Stimulated activated CD4-positive, alpha-beta T cell treated with anti-CD3 and anti-CD28 coated beads, Interleukin-15, amount 100 ng/mL, for 24 hours (primary cell): ENCODE measurements around the gene RNF135.
"Not testable (repeated sequence)": the region's sequence is repeated elsewhere in the genome, so short reads cannot be mapped to it uniquely, and the experiment has no call there.

Experiments used
- DNase-seq: peaks from one replicate; pipeline ENCODE4 v3.0.0-alpha.2; 2020

Gene RNF135, protein sequence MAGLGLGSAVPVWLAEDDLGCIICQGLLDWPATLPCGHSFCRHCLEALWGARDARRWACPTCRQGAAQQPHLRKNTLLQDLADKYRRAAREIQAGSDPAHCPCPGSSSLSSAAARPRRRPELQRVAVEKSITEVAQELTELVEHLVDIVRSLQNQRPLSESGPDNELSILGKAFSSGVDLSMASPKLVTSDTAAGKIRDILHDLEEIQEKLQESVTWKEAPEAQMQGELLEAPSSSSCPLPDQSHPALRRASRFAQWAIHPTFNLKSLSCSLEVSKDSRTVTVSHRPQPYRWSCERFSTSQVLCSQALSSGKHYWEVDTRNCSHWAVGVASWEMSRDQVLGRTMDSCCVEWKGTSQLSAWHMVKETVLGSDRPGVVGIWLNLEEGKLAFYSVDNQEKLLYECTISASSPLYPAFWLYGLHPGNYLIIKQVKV

DNA sequence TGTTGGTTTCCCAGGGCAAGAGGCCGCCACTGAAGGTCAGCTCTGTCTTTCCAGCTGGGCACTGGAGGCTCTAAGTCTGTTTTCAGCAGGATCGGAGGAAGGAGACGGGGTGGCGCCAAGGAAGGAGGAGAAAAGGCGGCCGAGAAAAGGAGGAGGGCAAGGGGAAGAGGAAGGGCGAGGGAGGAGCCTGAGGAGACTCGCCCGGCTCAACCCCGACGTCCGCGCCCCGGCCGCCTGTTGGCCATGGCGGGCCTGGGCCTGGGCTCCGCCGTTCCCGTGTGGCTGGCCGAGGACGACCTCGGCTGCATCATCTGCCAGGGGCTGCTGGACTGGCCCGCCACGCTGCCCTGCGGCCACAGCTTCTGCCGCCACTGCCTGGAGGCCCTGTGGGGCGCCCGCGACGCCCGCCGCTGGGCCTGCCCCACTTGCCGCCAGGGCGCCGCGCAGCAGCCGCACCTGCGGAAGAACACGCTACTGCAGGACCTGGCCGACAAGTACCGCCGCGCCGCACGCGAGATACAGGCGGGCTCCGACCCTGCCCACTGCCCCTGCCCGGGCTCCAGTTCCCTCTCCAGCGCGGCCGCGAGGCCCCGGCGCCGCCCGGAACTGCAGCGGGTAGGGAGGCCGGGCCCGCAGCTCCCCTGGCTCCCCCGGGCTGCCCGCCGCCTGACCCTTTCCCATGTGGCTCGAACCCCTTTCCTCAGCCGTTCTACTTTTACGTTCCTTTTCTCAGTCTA lies at the start of gene RNF135:
RNF135 (plus strand) TSS at position 209 of the 737 bp plus-strand sequence; CDS start at position 244, 35 bp downstream.
- peak; percentile 79 for DNase-seq

DNA sequence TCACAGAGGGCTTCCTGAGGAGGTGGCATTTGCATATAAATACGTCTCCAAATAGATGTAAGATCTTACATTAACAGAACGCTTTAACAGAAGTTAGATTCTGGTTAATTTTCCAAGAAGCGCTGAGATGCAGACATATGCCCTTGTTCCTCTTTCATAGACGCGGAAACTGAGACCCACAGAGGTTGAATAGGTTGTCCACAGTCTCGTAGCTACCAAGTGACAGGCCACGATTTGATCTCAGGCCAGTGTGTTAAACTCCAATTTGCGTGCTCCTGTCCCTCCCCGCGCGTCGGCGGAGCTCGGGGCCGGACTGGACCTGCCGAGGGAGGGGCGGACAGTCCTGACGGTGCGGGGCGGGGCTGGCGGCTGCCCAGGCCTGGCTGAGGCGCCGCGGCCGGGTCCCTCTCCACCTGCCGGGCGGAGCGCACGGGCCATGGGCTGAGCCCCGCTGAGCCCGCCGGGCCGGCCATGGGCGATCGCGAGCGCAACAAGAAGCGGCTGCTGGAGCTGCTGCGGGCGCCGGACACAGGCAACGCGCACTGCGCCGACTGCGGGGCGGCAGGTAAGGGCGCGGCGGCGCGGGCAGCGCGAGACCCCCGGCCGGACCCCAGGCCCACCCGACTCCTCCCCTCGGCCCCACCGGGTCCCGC lies 49.2 kb upstream of the RNF135 start, which contains the start of gene ADAP2:
ADAP2 (plus strand) TSS at position 402 of the 653 bp plus-strand sequence; CDS start at position 472, 70 bp downstream.
- peak; percentile 10 for DNase-seq

DNA sequence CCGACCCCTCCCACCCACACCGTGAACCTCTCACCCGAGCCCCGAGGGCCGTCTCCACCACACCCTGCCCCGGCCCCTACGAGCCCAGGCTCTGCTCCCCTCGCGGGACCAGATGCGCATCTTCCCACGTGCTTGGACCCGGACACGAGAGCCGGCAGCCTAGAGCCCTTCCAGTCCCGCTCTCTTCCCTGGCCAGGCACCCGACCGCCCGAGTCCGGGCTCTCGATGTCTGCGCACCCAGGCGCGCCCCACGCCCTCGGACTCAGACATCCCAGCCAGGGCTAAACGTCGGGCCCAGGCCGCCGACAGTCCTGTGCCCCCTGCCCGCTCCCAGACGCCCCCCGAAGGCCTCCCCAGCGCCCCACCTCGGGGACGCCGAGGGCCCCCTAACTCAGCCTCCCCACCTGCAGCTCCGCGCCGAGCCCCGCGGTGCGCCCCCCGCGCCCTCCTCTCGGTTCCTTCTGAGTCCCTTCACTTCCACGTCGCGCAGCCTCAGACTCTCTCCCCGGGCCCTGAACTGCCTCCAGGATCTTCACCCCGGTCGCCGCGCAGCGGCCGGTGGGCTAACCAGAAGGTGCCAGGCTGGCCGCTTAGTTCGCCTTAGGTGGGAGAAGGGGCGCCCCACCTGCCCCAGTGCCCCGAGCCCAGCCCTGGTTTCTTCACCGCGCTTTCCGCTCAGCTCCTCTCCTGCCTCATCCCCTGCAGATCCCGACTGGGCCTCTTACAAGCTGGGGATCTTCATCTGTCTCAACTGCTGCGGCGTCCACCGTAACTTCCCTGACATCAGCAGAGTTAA lies 48.4 kb upstream of the RNF135 start:
- DNase-seq = peak; percentile 15

GRCh38 chr17:30924341-30924740 lies 46.5 kb upstream of the RNF135 start:
- no peak for DNase-seq

GRCh38 chr17:30926516-30926915 lies 44.3 kb upstream of the RNF135 start:
- no peak for DNase-seq

- no peak for DNase-seq
These were observed 43.1 kb upstream of the RNF135 start for GRCh38 chr17:30927756-30928155.

DNA sequence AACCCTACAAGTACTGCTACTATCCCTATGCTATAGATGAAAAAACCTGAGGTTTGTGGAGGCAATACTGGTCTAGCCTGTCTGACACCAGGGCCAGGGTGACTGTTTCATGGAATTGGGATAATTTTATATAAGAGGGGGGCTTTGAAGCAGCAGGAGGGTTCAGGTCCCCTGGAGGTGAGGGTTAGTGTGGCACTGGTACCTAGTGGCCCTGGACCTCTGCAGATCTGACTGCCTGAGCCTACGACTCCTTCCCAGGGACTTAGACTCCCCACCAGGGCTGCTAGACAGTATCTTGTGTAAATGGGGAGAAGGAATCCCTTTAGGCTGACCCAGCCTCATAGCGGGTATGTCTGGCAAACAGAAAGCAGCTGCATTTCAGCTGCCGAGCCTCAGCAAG lies 42.3 kb upstream of the RNF135 start:
- no peak for DNase-seq

DNA sequence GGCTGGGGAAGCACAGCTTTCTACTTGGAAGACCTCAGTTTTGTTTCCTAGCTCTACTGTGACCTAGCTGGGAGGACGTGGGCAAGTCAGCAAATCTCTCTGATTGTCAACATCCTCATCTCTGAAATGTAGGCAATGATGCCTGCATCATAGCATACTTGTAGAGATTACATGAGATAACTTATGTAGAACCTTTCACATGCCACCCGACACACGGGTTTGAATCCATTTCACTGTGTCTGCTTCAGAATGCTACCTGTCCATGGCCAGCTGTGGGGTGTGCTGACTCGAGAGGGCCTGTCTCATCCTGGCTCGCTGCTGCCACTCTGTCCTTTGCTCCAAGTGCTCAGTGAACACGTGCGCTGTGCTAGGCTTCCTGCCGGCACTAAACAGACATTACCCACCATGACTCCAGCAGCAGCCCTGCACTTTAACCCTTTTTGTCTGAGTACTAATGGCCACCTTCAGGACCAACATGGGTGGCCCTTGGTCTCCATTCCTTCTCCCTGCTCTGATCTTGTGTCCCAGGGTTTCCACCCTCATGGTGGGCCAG lies 41.7 kb upstream of the RNF135 start:
- DNase-seq = no peak

DNA sequence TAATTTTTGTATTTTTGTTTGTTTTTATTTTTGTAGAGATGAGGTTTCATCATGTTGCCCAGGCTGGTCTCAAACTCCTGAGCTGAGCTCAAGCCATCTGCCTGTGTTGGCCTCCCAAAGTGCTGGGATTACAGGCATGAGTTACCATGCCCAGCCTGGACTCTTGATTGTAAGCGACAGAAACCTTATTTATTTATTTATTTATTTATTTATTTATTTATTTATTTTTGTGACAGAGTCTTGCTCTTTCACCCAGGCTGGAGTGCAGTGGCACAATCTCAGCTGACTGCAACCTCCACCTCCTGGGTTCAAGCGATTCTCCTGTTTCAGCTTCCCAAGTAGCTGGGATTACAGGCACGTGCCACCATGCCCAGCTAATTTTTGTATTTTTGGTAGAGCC lies 41.0 kb upstream of the RNF135 start:
- DNase-seq = not testable (repeated sequence)

GRCh38 chr17:30930495-30930894 lies 40.3 kb upstream of the RNF135 start:
- no peak for DNase-seq

- DNase-seq = not testable (repeated sequence)
These were observed 39.3 kb upstream of the RNF135 start for GRCh38 chr17:30931582-30931981.

DNA sequence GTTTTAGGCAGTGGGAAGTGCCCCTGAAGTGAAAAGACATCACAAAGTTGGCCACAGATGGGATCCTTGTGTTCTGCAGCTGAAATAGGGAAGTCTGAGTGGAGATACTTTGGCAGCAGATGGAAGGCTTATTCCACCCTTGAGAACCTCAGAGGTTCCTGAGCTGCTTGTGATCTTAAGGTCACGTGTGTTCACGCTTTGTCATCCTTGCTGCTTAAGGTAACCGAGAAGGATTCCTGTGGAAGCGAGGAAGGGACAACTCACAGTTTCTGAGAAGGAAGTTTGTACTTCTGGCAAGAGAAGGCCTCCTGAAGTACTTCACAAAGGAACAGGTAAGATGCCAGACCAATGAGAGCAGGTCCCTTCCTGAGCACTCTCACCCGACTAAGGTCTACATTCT lies 36.9 kb upstream of the RNF135 start:
- DNase-seq = no peak

DNA sequence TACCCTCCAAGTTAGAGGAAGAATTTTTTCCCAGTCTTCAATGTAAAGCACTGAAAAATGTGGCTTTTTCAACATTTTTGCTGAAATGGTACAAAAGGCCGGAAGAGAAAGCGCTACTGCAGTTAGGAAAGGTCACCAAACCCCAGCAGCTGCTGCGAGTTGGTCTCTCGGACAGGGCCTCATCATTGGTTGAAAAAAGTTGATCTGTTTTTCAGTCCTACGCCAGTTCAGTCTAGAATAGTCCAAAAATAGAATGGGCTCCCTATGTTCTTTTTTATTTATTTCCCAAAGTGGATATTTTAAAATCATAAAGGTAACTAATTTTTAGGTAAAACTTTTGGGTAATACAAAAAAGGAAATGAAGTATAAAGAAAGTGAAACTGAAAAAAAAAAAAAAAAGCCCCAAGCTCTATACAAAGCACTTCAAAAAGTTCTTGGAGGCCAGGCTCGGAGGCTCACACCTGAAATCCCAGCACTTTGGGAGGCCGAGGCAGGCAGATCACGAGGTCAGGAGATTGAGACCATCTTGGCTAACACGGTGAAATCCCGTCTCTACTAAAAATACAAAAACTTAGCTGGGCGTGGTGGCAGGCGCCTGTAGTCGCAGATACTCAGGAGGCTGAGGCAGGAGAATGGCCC lies 31.7 kb upstream of the RNF135 start:
- no peak for DNase-seq

GRCh38 chr17:30942308-30943079 lies 28.3 kb upstream of the RNF135 start:
- DNase-seq = no peak

- DNase-seq = no peak
These were observed 23.0 kb upstream of the RNF135 start for GRCh38 chr17:30947796-30948195.

- DNase-seq = no peak
These were observed 20.6 kb upstream of the RNF135 start for GRCh38 chr17:30950189-30950588.

DNA sequence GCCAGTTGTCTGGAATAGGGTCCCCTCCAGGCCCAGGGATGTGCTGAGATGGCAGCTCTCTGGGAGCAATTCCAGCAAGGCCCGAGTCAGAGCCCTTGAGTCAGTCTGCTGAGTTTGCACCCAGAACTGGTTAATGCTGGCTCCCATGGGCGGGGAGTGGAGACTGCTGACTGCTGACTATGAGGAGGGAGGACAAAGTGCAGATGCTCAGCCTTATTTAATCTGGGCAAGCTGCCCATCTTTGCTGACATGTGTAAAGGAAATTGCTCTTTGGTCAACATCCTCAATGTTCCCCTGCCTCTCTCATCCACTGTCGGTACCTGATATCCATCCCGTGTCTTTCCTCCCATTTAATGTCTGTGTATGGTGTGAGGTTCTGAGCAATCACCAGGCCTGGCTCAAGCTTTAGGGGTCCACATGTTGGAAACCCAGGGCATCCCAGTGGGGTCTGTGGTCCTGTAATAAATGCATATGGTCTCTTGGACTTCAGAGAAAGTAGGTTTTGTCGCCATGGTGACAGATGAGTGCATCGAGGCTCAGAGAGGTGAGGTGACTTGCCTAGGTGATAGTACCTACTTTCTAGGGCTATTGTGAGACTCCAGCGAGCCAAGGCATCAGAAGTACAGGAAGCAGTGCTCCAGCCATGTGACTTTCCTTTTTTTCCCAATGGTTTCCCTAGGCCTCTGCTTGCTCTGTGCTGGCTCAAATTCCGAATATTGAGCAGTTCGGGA lies 20.0 kb upstream of the RNF135 start:
- DNase-seq = no peak

DNA sequence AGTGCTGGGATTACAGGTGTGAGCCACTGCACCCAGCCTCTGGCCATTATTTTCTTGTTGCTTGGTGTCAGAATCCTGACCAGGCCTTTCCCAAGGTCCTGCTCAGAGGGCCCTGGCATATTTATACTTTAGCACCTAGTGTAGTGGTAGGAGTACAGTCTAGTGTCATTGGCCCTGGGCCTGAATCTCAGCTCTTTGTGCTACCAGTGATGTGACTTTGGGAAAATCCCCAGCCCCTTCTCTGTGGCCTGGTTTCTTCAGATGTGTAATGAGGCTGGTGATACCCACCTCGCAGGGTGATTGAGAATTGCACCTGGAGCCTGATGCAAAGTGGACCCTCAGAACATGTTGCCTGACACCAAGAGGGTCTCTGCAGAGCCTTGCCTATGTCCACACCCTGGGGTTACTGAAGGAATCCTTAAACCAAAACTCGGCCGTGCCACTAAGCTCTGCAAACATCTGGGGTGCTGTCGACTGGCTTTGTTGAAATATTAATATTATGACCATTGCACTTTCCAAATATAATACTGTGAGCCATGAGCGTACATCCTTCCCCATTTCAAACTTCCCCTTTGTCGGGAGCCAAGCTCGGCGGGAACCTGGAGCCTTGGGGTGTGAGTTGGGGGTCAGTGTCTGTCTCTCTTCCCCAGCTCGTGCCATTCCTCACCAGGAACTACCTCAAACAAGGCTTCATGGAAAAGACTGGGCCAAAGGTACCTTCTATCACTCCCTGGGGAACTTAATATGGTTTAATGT lies 18.0 kb upstream of the RNF135 start:
- no peak for DNase-seq

GRCh38 chr17:30954046-30954830 lies 16.6 kb upstream of the RNF135 start:
- DNase-seq = no peak
